Neural crest cell (in vitro differentiated cells): ENCODE results near the gene ETNPPL. TPM values are rescaled to one million over a fixed set of nuclear protein-coding genes. Genes with fewer than 3 reads are reported as not detected.

Experiments
- DNase-seq: peaks from one replicate; pipeline ENCODE4 v3.0.0; 2021; ENCODE audit warnings: low read depth, mixed read lengths, low spot score
- H3K27ac Mint-ChIP-seq: one replicate; pipeline ENCODE4 v1.8.0; 2021; ENCODE audit warnings: mild to moderate bottlenecking, mixed read lengths; ENCODE audit not compliant: unreplicated experiment
- H3K27me3 Mint-ChIP-seq: 2 replicates; pipeline ENCODE4 v1.8.0; 2021; ENCODE audit warnings: low read depth, mild to moderate bottlenecking, mixed read lengths
- H3K36me3 Mint-ChIP-seq: 2 replicates; pipeline ENCODE4 v1.8.0; 2021; ENCODE audit warnings: low read depth, mild to moderate bottlenecking, mixed read lengths
- H3K4me1 Mint-ChIP-seq: 2 replicates; pipeline ENCODE4 v1.8.0; 2021; ENCODE audit warnings: mixed read lengths
- H3K4me3 Mint-ChIP-seq: one replicate; pipeline ENCODE4 v1.8.0; 2021; ENCODE audit warnings: mild to moderate bottlenecking, mixed read lengths
- H3K9me3 Mint-ChIP-seq: 2 replicates; pipeline ENCODE4 v1.8.0; 2021; ENCODE audit warnings: mixed read lengths
- total RNA-seq: library from RNA; stranded (reverse); gene quantifications from 2 replicates; pipeline ENCODE4 v1.2.1, GENCODE V29; 2021
- TF ChIP-seq, protein P1 (sequence below): fragments of 200-600 bp; sonication (generic); conservative IDR thresholded peaks from 2 replicates; pipeline ENCODE4 v1.5.0; 2021; ENCODE audit warnings: antibody characterized with exemption, mild to moderate bottlenecking

Gene ETNPPL
- total RNA-seq, 1 donor from 2014 or later = 0.84 TPM

DNA sequence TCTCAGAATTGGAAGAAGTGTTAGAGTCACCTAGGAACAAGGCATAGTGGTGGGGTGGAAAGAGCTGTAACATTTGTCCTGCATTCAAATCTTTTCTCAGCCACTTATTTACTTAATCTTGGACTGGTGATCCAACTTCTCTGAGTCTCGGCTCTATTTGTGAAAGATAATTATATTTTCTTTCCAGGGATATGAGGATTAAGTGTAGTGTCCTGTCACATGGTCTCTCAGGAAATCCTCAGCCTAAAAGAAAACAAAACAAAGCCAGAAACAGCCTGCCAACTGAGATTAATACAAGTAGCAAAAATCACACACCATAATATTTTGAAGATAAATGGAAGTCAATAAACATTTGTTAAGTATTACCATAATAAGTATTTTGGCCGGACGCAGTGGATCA lies 33.3 kb upstream of the ETNPPL start:
- no peaks in the 10 kb centered on the region for H3K36me3 Mint-ChIP-seq
- DNase-seq = no peak
- no peaks in the 10 kb centered on the region for H3K27me3 Mint-ChIP-seq
- H3K4me1 Mint-ChIP-seq = no peaks in the 10 kb centered on the region
- H3K4me3 Mint-ChIP-seq = no peak overlapping the region
- no peak overlapping the region for H3K27ac Mint-ChIP-seq
- no peaks in the 10 kb centered on the region for H3K9me3 Mint-ChIP-seq
- TF ChIP-seq, protein P1, sequence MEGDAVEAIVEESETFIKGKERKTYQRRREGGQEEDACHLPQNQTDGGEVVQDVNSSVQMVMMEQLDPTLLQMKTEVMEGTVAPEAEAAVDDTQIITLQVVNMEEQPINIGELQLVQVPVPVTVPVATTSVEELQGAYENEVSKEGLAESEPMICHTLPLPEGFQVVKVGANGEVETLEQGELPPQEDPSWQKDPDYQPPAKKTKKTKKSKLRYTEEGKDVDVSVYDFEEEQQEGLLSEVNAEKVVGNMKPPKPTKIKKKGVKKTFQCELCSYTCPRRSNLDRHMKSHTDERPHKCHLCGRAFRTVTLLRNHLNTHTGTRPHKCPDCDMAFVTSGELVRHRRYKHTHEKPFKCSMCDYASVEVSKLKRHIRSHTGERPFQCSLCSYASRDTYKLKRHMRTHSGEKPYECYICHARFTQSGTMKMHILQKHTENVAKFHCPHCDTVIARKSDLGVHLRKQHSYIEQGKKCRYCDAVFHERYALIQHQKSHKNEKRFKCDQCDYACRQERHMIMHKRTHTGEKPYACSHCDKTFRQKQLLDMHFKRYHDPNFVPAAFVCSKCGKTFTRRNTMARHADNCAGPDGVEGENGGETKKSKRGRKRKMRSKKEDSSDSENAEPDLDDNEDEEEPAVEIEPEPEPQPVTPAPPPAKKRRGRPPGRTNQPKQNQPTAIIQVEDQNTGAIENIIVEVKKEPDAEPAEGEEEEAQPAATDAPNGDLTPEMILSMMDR = no peak

DNA sequence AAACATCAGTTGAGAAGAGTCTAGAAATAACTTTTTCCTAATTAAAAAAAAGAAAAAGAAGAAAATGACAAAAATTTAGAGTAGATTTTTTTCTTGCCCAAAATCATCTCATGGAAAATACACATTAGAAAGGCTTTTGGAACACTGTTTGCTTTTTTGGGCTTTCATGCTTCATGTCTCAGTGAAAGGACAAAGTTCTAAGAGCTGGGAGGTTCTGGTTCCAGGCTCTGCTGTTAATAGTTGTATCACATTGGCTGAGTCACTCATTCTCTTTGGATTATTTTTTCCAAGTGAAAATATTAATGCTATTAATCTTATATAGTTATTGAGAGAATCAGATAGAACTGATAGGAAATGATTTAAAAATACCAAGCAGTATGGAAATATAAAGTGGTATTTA lies 32.9 kb upstream of the ETNPPL start:
- no peaks in the 10 kb centered on the region for H3K9me3 Mint-ChIP-seq
- H3K27me3 Mint-ChIP-seq = no peaks in the 10 kb centered on the region
- no peaks in the 10 kb centered on the region for H3K4me1 Mint-ChIP-seq
- no peaks in the 10 kb centered on the region for H3K36me3 Mint-ChIP-seq
- no peak overlapping the region for H3K27ac Mint-ChIP-seq
- H3K4me3 Mint-ChIP-seq = no peak overlapping the region
- no peak for DNase-seq
- TF ChIP-seq, protein P1 = no peak

DNA sequence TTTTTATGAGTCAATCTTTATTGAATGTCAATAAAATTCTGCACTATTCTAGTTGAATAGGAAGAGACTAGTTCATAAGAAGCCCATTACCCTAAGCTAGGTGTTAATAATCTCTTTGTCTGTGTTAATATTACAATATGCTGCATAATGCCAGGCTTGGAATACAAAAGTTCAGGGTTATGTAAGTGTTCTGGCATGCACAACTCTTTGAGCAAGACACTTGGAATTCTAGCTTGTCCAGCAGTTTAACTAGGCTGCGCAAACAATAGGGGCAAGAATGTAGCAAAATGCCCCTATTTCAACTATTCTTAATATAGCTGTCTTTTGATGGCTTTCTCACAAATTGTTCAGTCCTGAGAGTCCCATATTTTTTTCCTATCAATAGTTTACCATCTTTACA lies 31.3 kb upstream of the ETNPPL start:
- H3K9me3 Mint-ChIP-seq = no peaks in the 10 kb centered on the region
- no peaks in the 10 kb centered on the region for H3K27me3 Mint-ChIP-seq
- H3K4me3 Mint-ChIP-seq = no peak overlapping the region
- H3K4me1 Mint-ChIP-seq = no peaks in the 10 kb centered on the region
- no peaks in the 10 kb centered on the region for H3K36me3 Mint-ChIP-seq
- H3K27ac Mint-ChIP-seq = no peak overlapping the region
- TF ChIP-seq, protein P1 = no peak
- DNase-seq = no peak

DNA sequence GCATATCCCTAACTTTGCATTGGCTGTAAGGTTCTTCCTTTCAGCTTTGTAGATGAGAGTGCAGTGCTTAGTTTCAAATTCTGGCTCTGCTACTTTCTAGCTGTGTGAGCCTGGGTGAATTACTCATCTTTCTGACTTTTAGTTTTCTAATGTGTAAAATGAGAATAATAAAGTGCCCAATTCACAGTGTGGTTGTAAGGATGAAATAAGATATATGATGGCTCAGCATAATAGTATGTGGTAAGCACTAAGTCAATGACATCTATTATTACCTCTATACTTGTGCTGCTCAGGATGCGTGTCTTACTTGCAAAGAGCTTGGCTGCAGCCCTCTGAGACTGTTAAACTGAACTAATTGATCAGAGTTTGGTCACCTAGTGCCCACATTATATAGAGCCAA lies 30.6 kb upstream of the ETNPPL start:
- Mint-ChIP-seq H3K36me3 (no peaks in the 10 kb centered on the region), H3K9me3 (no peaks in the 10 kb centered on the region), H3K27ac (no peak overlapping the region), H3K4me3 (no peak overlapping the region), H3K4me1 (no peaks in the 10 kb centered on the region), H3K27me3 (no peaks in the 10 kb centered on the region)
- TF ChIP-seq, protein P1 = no peak
- DNase-seq = no peak

DNA sequence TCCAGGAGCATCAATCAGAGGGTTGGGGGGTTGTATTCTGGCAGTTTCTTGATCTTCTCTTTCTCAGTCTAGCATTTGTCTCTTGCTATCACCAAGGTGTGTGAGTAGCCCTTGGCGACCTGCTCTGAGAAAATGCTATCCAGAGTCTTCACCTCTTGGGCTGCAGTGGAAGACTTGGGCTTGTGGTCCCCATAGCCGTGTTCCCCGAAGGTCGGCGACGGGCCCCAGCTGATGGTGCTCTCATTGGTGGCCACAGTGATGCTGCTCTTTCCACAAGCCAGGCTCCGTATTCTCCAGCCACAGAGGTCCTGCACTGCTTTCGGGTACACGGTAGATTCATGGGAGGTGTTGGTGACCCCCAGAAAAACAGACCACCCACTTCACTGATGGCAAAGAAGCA lies 25.9 kb upstream of the ETNPPL start:
- H3K4me3 Mint-ChIP-seq = no peak overlapping the region
- no peak overlapping the region for H3K27ac Mint-ChIP-seq
- H3K36me3 Mint-ChIP-seq = no peaks in the 10 kb centered on the region
- H3K9me3 Mint-ChIP-seq = no peaks in the 10 kb centered on the region
- TF ChIP-seq, protein P1 = no peak
- no peak for DNase-seq
- no peaks in the 10 kb centered on the region for H3K4me1 Mint-ChIP-seq
- no peaks in the 10 kb centered on the region for H3K27me3 Mint-ChIP-seq

DNA sequence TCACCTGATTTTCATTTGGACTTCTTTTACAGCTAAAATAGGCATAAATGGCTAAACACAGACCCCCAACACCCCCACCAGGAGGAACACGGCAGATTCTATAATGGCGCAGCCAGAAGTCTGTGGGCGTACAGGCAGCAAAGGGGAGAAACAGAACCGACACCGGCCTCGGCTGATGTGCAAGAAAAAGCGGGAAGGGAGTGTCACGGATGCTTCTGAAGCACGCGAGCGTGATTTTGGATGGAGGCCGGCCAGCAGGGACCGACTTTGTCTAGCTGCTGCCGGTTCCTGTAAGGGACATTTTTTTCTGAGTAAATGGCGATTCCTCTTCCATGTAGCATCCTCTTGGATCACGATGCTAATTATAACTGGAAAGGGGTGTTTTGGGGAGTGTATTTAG lies 24.9 kb upstream of the ETNPPL start:
- H3K27me3 Mint-ChIP-seq = no peaks in the 10 kb centered on the region
- H3K4me3 Mint-ChIP-seq = no peak overlapping the region
- no peaks in the 10 kb centered on the region for H3K9me3 Mint-ChIP-seq
- no peak overlapping the region for H3K27ac Mint-ChIP-seq
- DNase-seq = no peak
- no peaks in the 10 kb centered on the region for H3K4me1 Mint-ChIP-seq
- TF ChIP-seq, protein P1 = no peak
- H3K36me3 Mint-ChIP-seq = no peaks in the 10 kb centered on the region
